Omental fat pad (tissue), 4 donors: Measurements from ENCODE around the gene ADCY9. TPM values are rescaled to one million over a fixed set of nuclear protein-coding genes. Genes with fewer than 3 reads are reported as not detected.

Experiments
- ATAC-seq: fragments of 150-250 bp; one replicate; pipeline ENCODE4 v1.9.1; 2016; ENCODE audit warnings: mild to moderate bottlenecking, moderate library complexity; ENCODE audit not compliant: low FRiP score
- DNase-seq: peaks from one replicate; pipeline ENCODE4 v3.0.0-alpha.2; 2019; ENCODE audit warnings: low spot score
- CTCF ChIP-seq, 3 donors: fragments of 450-650 bp; IDR thresholded peaks; one replicate each; pipeline ENCODE4 v1.5.1; 2016 to 2017; ENCODE audit warnings: antibody characterized with exemption in 3 of 3, mild to moderate bottlenecking in 3 of 3, moderate library complexity in 2 of 3
- small RNA-seq: library from RNA; depleted of rRNA; stranded (forward); fragments of <200 nt; gene quantifications from one replicate; pipeline ENCODE3, GENCODE V24; 2016
- total RNA-seq, 4 donors: library from RNA; depleted of rRNA; stranded (reverse); fragments of >200 nt; gene quantifications; one replicate each; pipeline ENCODE4 v1.1.0, GENCODE V29; 2016

ADCY9 gene
- total RNA-seq, 4 donors from 2014 or later = 8.5 to 16.6 (median 11.5) TPM

DNA sequence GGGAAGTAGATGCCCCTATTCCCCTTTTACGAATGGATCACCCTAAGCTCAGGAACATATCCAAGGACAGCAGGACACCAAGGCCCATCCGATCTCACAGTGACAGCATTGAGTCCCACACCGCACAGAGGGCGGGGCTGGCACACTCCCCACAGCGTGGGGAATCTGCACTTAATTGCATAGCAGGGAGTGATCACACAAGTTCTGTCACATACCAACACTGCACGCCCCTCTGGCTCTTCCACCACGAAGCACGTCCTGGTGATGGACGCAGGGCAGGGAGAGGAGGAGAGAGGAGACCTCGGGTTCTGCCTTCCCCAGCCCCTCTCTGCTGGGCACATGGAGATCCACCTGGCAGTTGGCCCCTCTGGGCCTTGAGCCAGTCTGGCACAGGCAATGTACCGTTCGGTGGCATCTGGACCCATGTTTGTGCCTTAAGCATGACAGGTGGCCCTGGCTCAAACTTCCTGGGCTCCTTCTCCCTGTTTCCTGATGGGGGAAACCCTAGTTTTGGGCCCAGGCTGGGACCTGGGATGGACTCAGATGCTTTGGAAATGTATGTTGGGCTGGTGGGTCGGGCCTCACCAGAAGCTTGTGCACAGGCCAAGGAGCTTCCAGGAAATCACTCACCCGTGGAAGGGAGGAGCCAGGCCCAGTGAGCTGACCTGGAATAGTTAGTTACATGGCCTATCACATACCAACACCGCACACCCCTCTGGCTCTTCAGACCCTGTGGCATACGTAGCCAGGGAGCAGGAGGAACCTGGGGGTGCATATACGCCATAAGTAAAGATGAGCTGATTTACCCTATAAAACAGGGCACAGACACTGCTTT, 200.6 kb downstream of the ADCY9 start:
- ATAC-seq (no peak), DNase-seq (no peak)
- TF ChIP-seq CTCF (IDR thresholded peaks at IDR 0.05) = no peak

GRCh38 chr16:3912897-3913296, 203.3 kb downstream of the ADCY9 start:
- TF ChIP-seq CTCF (IDR thresholded peaks at IDR 0.05) = no peak
- DNase-seq (no peak), ATAC-seq (no peak)

Small RNA genes lying within 50 kb of the gene (small RNA-seq; reads per million reads assigned to genes)
- not detected for gene AC009171.1

Other genes starting within 250 kb of the ADCY9 start
- gene CREBBP, start 235.7 kb downstream of the ADCY9 start, total RNA-seq = 100 to 1,000 TPM in 1 of 4 donors, 10 to 100 TPM in 3; 38.9 to 105 (median 51.8) TPM
- 1 to 10 TPM in 3 of 4 donors, under 1 TPM in 1; 0.84 to 4.4 (median 1.9) TPM for gene SRL, start 125.6 kb upstream of the ADCY9 start, total RNA-seq
- 10 to 100 TPM in 1 of 4 donors, 1 to 10 TPM in 3; 2.9 to 16.9 (median 4.7) TPM for gene TFAP4, start 156.6 kb upstream of the ADCY9 start, total RNA-seq
- 1 to 10 TPM; 1.9 to 4.9 (median 3.0) TPM for gene GLIS2, start 199.6 kb upstream of the ADCY9 start, total RNA-seq
- 10 to 100 TPM; 32.7 to 53.9 (median 41.8) TPM for gene PAM16, start 234.9 kb upstream of the ADCY9 start, total RNA-seq